AG10803 (cell line): ENCODE data around the gene DSPP.

Source experiments
- DNase-seq: peaks from one replicate; pipeline ENCODE4 v3.0.0; 2010; ENCODE audit warnings: low read depth
- H3K4me3 ChIP-seq: 2 replicates; pipeline ENCODE4 v1.5.1; 2011; ENCODE audit warnings: mild to moderate bottlenecking, low read length, control low read depth
- TF ChIP-seq, protein P1 (sequence below): conservative IDR thresholded peaks from 2 replicates; pipeline ENCODE4 v1.5.1; 2011; ENCODE audit warnings: mild to moderate bottlenecking, low read length, control low read depth, inconsistent platforms

DSPP gene

DNA sequence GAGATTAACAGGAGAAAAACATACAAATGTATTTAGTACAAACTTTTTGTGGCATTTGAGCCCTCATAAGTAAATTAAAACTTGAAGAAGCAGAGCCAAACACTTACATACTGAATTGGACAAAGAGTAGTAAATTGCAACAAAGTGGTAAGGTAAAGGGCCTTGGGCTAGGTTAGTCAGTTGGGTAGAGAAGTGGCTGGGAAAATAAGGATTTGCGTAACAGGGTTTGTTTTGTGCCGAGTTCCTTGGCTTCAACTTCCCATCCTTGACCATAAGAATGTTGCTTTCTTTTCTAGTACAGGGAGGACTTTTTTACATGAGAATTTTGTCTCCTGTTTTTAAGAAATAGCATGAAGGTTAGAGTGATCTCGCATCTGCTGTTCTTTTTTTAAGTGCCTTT, 33.3 kb upstream of the DSPP start:
- DNase-seq, result peak; percentile 57
- TF ChIP-seq, protein P1, sequence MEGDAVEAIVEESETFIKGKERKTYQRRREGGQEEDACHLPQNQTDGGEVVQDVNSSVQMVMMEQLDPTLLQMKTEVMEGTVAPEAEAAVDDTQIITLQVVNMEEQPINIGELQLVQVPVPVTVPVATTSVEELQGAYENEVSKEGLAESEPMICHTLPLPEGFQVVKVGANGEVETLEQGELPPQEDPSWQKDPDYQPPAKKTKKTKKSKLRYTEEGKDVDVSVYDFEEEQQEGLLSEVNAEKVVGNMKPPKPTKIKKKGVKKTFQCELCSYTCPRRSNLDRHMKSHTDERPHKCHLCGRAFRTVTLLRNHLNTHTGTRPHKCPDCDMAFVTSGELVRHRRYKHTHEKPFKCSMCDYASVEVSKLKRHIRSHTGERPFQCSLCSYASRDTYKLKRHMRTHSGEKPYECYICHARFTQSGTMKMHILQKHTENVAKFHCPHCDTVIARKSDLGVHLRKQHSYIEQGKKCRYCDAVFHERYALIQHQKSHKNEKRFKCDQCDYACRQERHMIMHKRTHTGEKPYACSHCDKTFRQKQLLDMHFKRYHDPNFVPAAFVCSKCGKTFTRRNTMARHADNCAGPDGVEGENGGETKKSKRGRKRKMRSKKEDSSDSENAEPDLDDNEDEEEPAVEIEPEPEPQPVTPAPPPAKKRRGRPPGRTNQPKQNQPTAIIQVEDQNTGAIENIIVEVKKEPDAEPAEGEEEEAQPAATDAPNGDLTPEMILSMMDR, result no peak
- no peak overlapping the region for H3K4me3 ChIP-seq

DNA sequence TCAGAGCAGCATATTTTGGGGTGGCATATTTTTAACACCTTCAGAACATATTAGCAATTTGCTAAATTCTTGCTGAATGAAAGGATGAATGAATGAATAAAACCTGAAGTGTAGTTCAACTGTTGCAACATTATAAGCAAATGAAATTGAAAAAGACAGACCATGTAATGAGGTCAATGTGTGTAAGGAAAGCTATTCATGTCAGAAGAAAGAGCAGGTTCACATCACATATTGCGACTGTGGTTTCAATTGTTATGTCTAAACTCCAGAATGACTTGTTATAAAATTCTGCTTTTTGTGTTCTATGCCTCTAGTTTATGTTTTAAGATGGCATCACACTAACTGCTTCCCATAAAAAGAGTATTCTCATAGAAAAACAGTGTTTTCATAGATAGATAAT, 32.9 kb upstream of the DSPP start:
- TF ChIP-seq, protein P1, result no peak
- DNase-seq, result peak; percentile 16
- no peak overlapping the region for H3K4me3 ChIP-seq

GRCh38 chr4:87575983-87576382, 32.3 kb upstream of the DSPP start:
- no peak overlapping the region for H3K4me3 ChIP-seq
- DNase-seq, result no peak
- TF ChIP-seq, protein P1, result no peak

GRCh38 chr4:87579478-87579877, 28.9 kb upstream of the DSPP start:
- DNase-seq, result no peak
- no peak overlapping the region for H3K4me3 ChIP-seq
- TF ChIP-seq, protein P1, result no peak

- TF ChIP-seq, protein P1, result no peak
- DNase-seq, result no peak
- no peak overlapping the region for H3K4me3 ChIP-seq
Measured at GRCh38 chr4:87580057-87580456, 28.3 kb upstream of the DSPP start.

- TF ChIP-seq, protein P1, result no peak
- no peak overlapping the region for H3K4me3 ChIP-seq
- DNase-seq, result no peak
Measured at GRCh38 chr4:87584222-87584908, 24.0 kb upstream of the DSPP start.

DNA sequence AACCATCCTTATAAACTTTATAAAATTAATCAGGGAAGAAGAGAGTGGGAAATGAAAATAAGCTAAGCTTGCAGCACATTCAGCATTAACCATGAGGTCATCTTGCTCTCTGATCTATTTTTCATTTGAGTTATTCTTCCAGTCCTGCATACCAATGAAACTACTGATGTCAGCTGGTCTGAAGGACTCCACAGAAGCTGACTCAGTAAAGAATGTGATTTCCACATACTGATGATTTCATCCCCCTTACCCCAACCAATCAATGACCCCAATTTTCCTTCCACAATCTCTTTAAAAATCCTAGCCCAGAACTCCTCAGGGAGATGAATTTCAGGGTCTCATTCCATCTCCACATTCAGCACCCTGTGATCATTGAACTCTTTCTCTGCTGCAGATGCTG, 18.8 kb upstream of the DSPP start:
- peak; percentile 90 for DNase-seq
- no peak overlapping the region for H3K4me3 ChIP-seq
- TF ChIP-seq, protein P1, result no peak
